Amygdala (tissue), 56 donors: ENCODE data around the gene POLR2E.

Experiments used
- DNase-seq, 56 donors: peaks; one replicate each; lab custom pipeline; 2025; lab: John Stamatoyannopoulos, UW

POLR2E gene

DNA sequence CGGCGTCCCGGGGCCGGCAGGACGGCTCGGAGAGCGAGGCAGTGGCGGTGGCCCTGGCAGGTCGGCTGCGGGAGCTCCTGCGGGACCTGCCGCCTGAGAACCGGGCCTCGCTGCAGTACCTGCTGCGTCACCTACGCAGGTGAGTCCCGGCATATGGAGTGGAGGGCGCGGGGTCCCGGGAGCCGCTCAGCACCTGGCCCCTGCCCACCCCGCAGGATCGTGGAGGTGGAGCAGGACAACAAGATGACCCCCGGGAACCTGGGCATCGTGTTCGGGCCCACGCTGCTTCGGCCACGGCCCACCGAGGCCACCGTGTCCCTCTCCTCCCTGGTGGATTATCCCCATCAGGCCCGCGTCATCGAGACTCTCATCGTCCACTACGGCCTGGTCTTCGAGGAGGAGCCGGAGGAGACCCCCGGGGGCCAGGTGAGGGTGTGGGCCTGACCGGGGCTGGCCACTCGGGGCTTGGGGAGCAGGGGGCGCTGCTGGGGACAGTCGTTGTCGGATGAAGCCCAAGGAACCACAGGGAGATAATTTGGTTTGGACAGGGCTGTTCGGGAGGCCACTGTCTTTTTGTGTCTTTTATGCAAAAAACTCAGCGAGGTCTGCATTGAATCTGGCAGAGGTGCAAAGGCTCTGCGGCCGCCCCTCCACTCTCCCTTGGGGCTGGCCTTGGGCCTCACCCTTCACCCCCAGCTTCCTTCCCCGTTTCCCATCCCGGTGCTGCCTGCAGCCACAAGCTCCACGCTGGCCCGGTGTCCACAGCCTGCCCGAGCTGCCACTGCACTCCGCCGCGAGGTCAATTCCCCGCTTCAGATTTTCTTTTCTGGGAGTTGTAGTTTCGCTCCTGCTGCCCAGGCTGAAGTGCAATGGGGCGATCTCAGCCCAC is 12.0 kb downstream of the POLR2E start:
- no peak for DNase-seq

DNA sequence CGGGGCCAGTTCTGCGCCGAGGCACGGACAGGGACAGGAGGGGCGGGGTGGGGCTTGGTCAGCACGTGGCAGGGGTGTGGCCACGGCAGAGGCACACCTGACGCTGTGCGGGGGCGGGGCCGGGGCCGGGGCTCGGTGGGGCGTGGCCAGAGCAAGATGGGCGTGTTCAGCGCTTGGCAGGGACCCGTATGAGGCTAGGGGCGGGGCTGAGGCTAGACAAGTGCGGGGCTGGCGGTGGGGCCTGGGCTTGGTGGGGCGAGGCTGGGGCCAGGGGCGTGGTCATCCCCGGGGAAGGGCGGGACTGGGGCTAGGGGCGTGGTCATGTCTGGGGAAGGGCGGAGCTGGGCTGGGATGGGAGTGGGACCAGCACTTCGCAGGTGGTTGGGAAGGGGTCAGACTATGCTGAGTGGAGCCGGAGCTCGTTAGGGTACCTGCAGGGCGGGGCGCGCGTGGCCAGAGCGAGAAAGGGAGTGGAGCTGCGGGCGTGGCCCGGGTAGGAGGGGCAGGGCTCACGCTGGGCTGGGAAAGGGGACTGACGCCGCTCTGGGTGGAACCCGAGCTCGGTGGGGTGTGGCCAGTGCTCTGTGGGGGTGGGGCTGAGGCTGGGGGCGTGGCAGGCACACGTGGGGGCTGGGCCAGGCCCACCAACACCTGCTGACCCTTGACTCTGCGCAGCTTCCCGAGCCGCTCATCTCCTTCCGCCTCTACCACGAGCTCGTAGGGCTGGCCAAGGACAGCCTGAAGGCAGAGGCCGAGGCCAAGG is 12.8 kb downstream of the POLR2E start:
- DNase-seq: peak in 2 of 56 donors; percentile 29 to 40

DNA sequence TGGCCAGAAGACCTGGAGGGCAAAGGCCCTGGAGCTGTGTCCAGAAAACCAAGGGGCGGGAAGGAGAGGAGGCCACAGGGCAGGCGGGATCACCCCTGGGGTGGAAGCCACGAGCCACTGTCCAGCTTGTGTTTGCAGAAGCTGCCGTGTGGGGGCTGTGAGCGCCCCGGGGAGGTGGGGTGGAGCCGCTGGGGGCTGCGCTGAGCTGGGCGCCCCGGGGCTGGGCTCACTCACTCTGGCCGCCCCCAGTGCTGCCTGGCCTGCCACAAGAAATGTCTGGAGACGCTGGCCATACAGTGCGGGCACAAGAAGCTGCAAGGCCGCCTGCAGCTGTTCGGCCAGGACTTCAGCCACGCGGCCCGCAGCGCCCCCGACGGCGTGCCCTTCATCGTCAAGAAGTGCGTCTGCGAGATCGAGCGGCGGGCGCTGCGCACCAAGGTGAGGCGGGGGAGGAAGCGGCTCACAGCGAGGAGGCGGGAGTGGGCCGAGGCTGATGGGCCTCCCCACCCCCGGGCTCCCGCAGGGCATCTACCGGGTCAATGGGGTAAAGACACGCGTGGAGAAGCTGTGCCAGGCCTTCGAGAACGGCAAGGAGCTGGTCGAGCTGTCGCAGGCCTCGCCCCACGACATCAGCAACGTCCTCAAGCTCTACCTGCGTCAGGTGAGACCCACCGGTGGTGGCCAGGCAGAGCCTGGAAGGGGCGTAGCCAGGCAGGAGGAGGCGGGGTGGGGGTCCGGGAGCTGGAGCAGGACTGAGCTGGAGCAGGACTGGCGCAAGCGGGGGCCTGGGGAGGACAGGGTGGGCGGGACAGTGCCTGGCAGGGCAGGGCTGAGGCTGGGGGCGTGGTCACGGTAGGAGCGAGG is 13.6 kb downstream of the POLR2E start:
- DNase-seq: no peak

DNA sequence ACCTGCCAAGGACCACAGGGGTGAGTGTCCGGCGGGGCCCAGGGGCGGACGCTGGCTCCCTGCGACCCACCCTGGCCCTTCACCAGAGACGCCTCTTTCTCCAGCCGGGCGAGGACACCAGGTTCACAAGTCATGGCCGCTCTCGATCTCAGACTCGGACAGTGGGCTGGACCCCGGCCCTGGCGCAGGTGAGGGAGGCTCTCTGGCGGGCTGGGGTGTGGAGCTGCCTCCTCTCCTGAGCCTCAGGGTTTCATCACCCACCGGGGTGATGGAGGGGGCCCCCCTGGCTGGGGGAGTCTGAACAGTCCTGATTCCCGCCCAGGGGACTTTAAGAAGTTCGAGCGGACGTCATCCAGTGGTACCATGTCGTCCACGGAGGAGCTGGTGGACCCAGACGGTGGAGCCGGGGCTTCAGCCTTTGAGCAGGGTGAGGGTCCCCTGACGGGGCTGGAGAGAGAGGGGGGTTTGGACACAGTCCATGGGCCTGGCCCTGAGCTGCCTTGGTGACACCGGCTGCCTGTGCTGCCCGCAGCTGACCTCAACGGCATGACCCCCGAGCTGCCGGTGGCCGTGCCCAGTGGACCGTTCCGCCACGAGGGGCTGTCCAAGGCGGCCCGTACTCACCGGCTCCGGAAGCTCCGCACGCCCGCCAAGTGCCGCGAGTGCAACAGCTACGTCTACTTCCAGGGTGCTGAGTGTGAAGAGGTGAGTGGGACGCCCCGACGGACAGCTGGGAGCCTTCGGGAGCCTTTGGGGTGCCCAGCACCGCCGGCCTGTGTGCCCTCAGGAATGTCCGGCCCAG is 14.6 kb downstream of the POLR2E start:
- DNase-seq: no peak

DNA sequence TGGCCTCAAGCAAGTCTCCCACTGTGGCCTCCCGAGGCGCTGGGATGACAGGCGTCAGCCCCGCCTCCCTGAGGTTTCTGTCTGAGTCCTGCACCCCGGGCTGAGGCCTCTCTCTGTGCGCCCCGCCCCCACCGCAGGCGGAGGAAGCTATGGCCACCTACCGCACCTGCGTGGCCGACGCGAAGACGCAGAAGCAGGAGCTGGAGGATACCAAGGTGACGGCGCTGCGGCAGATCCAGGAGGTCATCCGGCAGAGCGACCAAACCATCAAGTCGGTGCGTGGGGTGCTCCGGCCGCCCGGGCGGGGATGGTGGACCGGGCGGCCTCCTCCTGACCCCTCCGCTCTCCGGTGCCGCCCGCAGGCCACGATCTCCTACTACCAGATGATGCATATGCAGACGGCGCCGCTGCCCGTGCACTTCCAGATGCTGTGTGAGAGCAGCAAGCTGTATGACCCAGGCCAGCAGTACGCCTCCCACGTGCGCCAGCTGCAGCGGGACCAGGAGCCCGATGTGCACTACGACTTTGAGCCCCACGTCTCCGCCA is 15.5 kb downstream of the POLR2E start:
- no peak for DNase-seq

DNA sequence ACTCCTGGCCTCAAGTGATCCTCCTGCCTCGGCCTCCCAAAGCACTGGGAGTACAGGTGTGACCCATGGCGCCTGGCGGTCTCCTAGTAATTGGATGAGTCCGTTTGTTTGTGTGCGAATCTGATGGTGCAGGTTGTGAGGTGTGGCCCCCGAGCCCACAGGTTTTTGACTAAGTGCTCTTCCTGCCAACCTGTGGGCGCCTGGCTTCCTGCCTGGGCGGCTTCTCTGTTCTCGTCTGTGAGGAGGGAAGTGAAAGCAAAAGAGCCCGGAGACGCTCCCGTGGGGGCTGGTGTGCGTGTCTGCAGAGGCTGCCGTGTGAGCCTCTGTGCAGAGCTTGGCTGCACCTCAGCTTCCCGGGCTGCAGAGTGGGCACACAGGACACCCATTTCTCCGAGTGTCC is 18.2 kb downstream of the POLR2E start:
- DNase-seq: peak in 15 of 56 donors; percentile 7 to 46 (median 31)

DNA sequence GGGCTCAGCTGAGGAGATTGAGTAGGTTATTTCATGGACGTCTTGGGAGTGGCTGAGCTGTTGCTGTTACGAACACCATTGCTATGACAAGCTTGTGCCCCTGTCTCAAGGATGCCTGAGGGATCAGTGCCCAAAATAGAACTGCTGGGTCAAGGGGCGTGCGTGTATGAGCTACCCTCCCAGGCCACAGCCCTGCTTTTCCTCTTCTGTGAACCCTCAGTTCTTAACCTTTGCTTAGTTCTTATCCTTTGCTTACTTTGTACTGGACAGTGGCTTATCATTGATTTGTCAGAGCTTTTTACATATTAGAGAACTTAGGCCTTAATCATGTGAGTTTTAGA is 19.2 kb downstream of the POLR2E start:
- no peak for DNase-seq

GRCh38 chr19:1074544-1075283 is 20.5 kb downstream of the POLR2E start:
- DNase-seq: peak in 17 of 56 donors; percentile 3 to 49 (median 22)

DNA sequence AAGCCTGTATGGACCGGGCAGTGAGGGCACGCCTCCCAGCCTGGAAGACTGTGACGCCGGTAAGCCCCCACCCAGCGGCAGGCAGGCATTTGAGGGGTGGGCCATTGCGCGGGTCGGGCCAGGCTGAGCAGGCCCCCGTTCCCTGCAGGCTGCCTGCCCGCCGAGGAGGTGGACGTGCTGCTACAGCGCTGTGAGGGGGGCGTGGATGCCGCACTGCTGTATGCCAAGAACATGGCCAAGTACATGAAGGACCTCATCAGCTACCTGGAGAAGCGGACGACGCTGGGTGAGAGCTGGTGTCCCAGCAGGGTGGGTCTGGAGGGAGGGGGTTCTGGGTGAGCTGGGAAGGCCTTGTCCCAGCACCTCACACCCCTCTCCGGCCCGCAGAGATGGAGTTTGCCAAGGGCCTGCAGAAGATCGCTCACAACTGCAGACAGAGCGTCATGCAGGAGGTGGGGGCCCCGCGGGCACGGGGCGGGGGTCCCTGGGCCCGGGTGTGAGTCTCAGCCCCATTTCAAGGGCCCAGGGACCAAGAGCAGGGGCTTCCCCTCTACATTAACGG is 21.1 kb downstream of the POLR2E start:
- DNase-seq: no peak

GRCh38 chr19:1073063-1073955 is 21.9 kb downstream of the POLR2E start:
- no peak for DNase-seq

DNA sequence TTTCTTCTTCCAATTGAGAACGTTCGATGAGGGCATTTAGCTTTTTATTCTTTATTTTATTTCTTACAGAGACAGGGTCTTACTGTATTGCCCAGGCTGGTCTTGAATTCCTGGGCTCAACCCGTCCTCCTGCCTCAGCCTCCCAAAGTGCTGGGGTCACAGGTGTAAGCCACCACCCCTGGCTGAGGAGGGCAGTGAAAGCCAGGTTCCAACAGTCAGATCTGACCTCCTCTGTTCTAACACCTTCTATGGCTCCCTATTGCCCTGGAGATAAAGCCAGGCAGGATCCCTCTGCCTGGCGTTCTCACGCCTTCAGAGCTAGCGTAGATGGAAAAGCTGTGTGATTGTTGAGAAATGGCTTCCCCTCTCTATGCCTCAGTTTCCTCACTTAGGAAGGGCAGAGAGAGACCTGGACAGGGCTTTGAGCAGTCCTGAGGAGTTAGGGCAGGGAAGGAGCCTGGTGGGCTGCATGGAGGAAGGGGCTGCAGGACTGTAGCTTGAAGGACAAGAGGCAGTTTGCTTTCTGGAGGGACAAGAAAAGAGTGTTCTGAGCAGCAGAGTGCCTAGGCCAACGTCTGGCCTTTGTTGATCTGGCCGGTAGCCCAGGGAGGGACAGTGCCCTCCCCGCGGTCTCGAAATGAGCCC is 22.7 kb downstream of the POLR2E start:
- DNase-seq: no peak

DNA sequence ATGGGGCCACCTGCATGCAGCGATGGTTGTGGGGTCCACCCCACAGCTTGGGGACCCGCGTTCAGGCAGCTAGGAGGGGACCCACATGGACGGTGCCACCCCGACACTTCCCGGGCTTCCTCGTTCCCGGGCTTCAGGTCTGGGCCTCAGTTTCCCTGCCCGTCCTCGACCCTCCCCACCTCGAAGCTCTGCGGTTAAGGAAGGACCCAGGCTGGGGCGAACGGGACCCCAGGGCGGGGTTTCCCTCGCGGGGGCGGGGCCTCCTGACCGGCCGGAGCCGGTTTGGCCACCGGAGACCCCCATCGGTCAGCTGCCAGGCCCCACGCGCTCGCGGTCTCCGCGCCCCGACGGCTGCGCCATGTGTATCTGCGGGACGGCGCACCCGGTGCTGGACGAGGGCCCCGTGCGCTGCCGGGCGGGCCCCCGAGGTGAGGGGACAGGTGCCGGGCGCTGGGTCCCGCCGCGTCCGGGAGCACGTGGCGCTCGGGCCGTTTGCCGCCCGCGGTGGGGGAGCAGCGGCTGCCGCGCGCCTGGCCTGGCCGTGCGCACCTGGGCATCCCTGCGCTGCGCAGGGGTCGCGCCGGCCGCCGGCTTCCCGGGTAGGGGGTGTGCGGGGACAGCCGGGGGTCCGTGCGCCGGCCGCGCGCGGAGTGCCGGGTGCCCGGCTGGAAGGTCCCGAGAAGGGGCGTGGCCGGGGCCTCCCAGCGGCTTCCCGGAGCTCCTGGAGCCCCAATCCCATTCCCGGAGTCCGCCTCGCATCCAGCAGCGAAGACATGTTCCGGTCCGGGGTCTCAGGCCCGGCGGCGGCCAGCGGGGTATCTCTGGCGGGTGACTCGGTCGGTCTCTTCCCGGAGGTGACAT is 24.0 kb downstream of the POLR2E start:
- DNase-seq: no peak

GRCh38 chr19:1070576-1070930 is 24.6 kb downstream of the POLR2E start:
- DNase-seq: no peak

DNA sequence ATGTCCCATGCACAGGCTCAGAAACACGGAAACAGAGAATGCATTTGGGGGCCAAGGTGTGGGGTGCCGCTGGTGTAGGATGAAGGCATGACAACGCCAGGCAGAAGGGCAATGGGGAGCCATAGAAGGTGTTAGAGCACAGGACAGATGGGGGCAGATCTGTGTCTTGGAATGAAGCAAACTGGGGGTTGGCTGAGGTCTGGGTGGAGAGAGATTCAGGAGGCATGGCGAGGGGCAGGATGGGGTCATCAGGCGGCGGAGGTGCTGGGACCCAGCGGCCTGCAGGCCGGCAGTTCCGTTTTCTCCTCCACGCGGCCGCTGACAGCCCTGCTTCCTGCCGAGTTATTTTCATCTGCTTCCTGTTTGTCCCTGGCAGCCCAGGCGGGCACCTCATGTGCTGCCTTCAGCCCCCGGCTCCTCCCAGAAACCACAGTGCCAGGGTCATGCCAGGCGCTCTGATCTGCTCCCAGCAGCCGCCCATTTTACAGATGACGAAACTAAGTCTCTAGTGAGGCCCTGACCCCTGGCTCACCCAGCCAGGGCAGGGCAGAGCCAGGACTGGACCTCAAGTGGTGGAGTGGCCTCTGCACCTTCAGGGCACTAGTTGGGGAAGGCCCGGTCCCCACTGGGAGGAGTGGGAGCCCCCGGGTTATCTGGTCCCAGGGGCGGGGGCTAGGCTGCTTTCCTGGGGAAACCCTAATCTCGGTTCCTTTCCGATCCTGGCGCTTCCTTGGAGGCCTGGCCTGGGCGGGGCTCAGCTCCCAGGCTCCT is 26.0 kb downstream of the POLR2E start:
- peak in 22 of 56 donors; percentile 4 to 55 (median 24) for DNase-seq
